ENCODE measurements around the gene IMMP2L.

IMMP2L gene

DNA sequence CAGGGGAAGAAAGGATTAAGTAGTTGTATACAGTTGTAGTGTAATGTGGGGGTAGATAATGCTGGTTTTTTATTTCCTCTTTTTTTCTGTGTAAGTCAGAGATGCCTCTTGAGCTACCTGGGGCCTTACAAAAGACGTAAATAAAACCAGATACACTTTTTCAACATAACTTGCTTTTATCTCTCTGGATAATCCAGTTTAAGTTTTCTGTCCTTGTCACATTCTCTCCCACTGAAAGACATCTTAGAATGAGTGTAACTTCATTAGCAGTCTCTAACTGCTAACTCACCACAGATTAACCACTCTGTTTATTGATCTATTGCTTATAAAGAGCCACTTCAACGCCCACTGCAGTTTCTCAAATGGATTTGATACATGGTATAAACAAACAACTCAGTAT is 535.5 kb downstream of the IMMP2L start:
- TF ChIP-seq, protein P1, sequence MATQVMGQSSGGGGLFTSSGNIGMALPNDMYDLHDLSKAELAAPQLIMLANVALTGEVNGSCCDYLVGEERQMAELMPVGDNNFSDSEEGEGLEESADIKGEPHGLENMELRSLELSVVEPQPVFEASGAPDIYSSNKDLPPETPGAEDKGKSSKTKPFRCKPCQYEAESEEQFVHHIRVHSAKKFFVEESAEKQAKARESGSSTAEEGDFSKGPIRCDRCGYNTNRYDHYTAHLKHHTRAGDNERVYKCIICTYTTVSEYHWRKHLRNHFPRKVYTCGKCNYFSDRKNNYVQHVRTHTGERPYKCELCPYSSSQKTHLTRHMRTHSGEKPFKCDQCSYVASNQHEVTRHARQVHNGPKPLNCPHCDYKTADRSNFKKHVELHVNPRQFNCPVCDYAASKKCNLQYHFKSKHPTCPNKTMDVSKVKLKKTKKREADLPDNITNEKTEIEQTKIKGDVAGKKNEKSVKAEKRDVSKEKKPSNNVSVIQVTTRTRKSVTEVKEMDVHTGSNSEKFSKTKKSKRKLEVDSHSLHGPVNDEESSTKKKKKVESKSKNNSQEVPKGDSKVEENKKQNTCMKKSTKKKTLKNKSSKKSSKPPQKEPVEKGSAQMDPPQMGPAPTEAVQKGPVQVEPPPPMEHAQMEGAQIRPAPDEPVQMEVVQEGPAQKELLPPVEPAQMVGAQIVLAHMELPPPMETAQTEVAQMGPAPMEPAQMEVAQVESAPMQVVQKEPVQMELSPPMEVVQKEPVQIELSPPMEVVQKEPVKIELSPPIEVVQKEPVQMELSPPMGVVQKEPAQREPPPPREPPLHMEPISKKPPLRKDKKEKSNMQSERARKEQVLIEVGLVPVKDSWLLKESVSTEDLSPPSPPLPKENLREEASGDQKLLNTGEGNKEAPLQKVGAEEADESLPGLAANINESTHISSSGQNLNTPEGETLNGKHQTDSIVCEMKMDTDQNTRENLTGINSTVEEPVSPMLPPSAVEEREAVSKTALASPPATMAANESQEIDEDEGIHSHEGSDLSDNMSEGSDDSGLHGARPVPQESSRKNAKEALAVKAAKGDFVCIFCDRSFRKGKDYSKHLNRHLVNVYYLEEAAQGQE (IDR thresholded peaks at IDR 0.05; ENCODE audit: insufficient read depth in 1 of 2, low read depth in 2 of 2, low read length in 2 of 2) = no peak

GRCh38 chr7:111026343-111026742 is 535.9 kb downstream of the IMMP2L start:
- TF ChIP-seq POLR2AphosphoS5 (IDR thresholded peaks at IDR 0.05; ENCODE audit: low read depth, low read length) (no peak), SIN3A (IDR thresholded peaks at IDR 0.05; ENCODE audit: borderline replicate concordance, insufficient read depth, low read length) (no peak)

DNA sequence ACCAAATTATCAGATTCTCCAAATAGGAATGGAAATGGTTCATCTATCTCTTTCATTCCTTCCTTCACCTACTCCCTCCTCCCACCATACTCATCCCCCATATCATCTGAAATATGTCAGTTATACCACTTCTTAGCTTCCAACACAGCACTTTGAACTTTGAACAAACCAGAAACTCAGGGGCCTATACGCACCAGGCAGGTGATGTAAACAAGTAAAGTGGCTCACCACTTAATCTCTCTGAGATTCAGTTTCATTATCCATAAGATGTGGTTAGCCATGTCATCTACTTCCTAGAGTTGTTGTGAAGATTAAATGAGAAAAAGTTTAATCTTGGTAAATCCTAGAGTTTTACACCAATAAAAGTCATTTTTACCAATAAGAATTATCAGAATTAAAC is 537.3 kb downstream of the IMMP2L start:
- TF ChIP-seq, protein P1 (IDR thresholded peaks at IDR 0.05; ENCODE audit: insufficient read depth in 1 of 2, low read depth in 2 of 2, low read length in 2 of 2) = no peak
- no peak for TF ChIP-seq POLR2AphosphoS5 (IDR thresholded peaks at IDR 0.05; ENCODE audit: low read depth, low read length)
- TF ChIP-seq FOXP2 (optimal IDR thresholded peaks at IDR 0.05; ENCODE audit: borderline replicate concordance, extremely low read depth, extremely low read length, insufficient read depth) = no peak

DNA sequence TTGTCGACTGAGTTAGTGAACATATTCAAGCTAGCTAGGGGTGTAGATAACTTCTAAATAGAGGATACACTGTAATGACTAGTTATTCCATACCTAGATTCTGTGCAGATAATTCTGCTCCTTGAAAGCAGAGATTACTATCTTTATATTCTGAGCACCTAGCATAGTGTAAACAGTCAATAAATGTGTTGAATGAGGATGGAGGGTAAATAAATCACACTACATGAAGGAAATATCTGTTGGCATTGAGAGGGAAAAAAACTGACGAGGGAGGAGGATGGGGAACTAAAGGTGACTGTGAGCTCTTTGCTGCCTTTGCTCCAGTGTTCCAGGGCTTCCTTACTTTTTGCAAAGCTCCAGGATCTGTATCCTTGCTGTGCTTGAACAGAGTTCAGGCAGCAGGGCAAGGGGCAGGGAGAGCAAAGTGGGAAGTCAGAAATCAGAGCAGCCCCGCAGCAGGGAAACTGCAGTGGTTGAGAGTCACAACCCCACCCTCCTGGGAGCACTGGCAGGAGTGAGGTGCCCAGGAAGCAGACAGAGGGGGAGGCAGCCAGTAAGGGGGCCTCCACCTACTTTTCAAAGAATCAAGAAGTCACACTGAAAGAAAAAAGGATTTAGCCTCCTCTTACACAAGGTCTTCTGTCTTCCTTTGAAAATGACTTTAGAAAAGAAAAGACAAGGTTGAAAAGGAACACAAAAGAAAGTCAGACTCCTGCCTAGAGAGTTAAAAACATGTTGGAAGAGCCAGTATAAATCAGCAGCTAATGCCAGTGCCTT is 543.1 kb downstream of the IMMP2L start:
- TF ChIP-seq, protein P1 (IDR thresholded peaks at IDR 0.05; ENCODE audit: insufficient read depth in 1 of 2, low read depth in 2 of 2, low read length in 2 of 2) = no peak
- TF ChIP-seq FOXP2 (optimal IDR thresholded peaks at IDR 0.05; ENCODE audit: borderline replicate concordance, extremely low read depth, extremely low read length, insufficient read depth) (no peak), TAF1 (IDR thresholded peaks at IDR 0.05; ENCODE audit: borderline replicate concordance, insufficient read depth, low read length) (no peak), POLR2AphosphoS5 (IDR thresholded peaks at IDR 0.05; ENCODE audit: low read depth, low read length) (no peak), SIN3A (IDR thresholded peaks at IDR 0.05; ENCODE audit: borderline replicate concordance, insufficient read depth, low read length) (no peak)

- TF ChIP-seq SIN3A (IDR thresholded peaks at IDR 0.05; ENCODE audit: borderline replicate concordance, insufficient read depth, low read length) = no peak
- TF ChIP-seq, protein P1 (IDR thresholded peaks at IDR 0.05; ENCODE audit: insufficient read depth in 1 of 2, low read depth in 2 of 2, low read length in 2 of 2) = no peak
- TF ChIP-seq POLR2AphosphoS5 (IDR thresholded peaks at IDR 0.05; ENCODE audit: low read depth, low read length) = no peak
- no peak for TF ChIP-seq FOXP2 (optimal IDR thresholded peaks at IDR 0.05; ENCODE audit: borderline replicate concordance, extremely low read depth, extremely low read length, insufficient read depth)
- no peak for TF ChIP-seq TAF1 (IDR thresholded peaks at IDR 0.05; ENCODE audit: borderline replicate concordance, insufficient read depth, low read length)
Observed at GRCh38 chr7:111018447-111018846, 543.8 kb downstream of the IMMP2L start.
